Measurements from ENCODE around the gene FSD1.

- TF ChIP-seq CTCF (IDR thresholded peaks at IDR 0.05 in 8 of 11, conservative IDR thresholded peaks at IDR 0.05 in 3 of 11) (no peak), POLR2AphosphoS5 (IDR thresholded peaks at IDR 0.05) (no peak)
These were observed 14.1 kb downstream of the FSD1 start for GRCh38 chr19:4318460-4318859.

All from spleen (tissue), 7 donors.